ENCODE results near the gene ITPR2. TPM values are rescaled to one million over a fixed set of nuclear protein-coding genes. Genes with fewer than 3 reads are reported as not detected.

Gene ITPR2
- total and polyA plus RNA-seq, 2 of the 13 experiments (the other 11 are each of a cell fraction or from before 2014, with no cell fraction given), result 31.9 to 81.9 TPM

DNA sequence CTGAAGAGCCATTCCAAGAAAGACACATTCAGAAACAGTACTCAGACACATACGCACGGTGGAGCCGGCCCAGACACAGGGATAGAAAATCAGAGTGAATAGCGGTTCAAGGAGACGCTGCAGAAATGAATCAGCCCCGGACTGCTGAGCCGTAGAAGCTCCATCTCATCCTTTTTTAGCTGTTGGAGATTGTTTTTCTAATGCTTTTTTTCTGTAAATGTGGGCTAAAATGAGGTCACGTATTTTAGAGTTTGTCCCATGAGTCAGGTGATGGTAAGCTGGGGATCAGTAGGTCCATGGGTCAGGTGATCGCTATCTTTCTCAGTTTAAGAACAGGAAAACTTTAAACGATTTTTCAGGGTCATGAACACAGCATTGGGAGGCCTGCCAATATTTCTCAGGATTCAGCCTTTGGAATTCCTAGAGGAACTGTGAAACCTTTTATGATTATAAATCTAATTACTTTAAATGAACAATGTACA is 202.4 kb downstream of the ITPR2 start (continued):
- no peak for TF ChIP-seq ZNF232 (CRISPR knock-in tag; IDR thresholded peaks at IDR 0.05; ENCODE audit: borderline replicate concordance)
- TF ChIP-seq FOXM1 (CRISPR knock-in tag; IDR thresholded peaks at IDR 0.05), result no peak
- no peak for TF ChIP-seq NR3C1 (CRISPR knock-in tag; IDR thresholded peaks at IDR 0.05)
- no peak for TF ChIP-seq EED (CRISPR knock-in tag; IDR thresholded peaks at IDR 0.05)
- no peak for TF ChIP-seq NCOA1 (CRISPR knock-in tag; IDR thresholded peaks at IDR 0.05)
- TF ChIP-seq SP140L (CRISPR knock-in tag; IDR thresholded peaks at IDR 0.05; ENCODE audit: borderline replicate concordance), result no peak
- TF ChIP-seq, protein P1, sequence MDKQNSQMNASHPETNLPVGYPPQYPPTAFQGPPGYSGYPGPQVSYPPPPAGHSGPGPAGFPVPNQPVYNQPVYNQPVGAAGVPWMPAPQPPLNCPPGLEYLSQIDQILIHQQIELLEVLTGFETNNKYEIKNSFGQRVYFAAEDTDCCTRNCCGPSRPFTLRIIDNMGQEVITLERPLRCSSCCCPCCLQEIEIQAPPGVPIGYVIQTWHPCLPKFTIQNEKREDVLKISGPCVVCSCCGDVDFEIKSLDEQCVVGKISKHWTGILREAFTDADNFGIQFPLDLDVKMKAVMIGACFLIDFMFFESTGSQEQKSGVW (CRISPR knock-in tag; IDR thresholded peaks at IDR 0.05; ENCODE audit: borderline replicate concordance), result no peak
- peak; percentile 60 for TF ChIP-seq SAP130 (CRISPR knock-in tag; IDR thresholded peaks at IDR 0.05; ENCODE audit: low read depth)
- TF ChIP-seq SATB2 (CRISPR knock-in tag; IDR thresholded peaks at IDR 0.05), result no peak
- no peak for TF ChIP-seq ZNF343 (CRISPR knock-in tag; IDR thresholded peaks at IDR 0.05)
- TF ChIP-seq CC2D1A (CRISPR knock-in tag; IDR thresholded peaks at IDR 0.05), result no peak
- no peak for TF ChIP-seq MAFK (conservative IDR thresholded peaks at IDR 0.05 in 1 of 2, IDR thresholded peaks at IDR 0.05 in 1 of 2; ENCODE audit: low read length in 2 of 2)
- TF ChIP-seq HDAC6 (IDR thresholded peaks at IDR 0.05; ENCODE audit: low read depth, low read length), result no peak
- TF ChIP-seq ZNF549 (CRISPR knock-in tag; IDR thresholded peaks at IDR 0.05), result no peak
- peak; percentile 50; the same call in 1 of the 2 replicates for TF ChIP-seq NFIC (IDR thresholded peaks at IDR 0.05; ENCODE audit: low read length)
- TF ChIP-seq SOX5 (CRISPR knock-in tag; IDR thresholded peaks at IDR 0.05; ENCODE audit: borderline replicate concordance), result peak; percentile 55; the same call in 1 of the 2 replicates
- TF ChIP-seq PHF20 (CRISPR knock-in tag; IDR thresholded peaks at IDR 0.05), result no peak
- no peak for TF ChIP-seq SIX4 (CRISPR knock-in tag; IDR thresholded peaks at IDR 0.05)
- TF ChIP-seq TRIM24 (CRISPR knock-in tag; IDR thresholded peaks at IDR 0.05), result no peak
- TF ChIP-seq HMG20A (CRISPR knock-in tag; IDR thresholded peaks at IDR 0.05; ENCODE audit: borderline replicate concordance), result peak; percentile 27; the same call in 1 of the 2 replicates
- TF ChIP-seq ZKSCAN5 (CRISPR knock-in tag; IDR thresholded peaks at IDR 0.05), result no peak
- TF ChIP-seq ZNF446 (CRISPR knock-in tag; IDR thresholded peaks at IDR 0.05), result no peak
- TF ChIP-seq GTF3A (CRISPR knock-in tag; conservative IDR thresholded peaks at IDR 0.05), result no peak
- no peak for TF ChIP-seq ZSCAN9 (CRISPR knock-in tag; IDR thresholded peaks at IDR 0.05; ENCODE audit: borderline replicate concordance)
- no peak; the same call in 1 of the 2 replicates for TF ChIP-seq ZNF792 (CRISPR knock-in tag; IDR thresholded peaks at IDR 0.05)
- no peak for TF ChIP-seq NFE2L1 (CRISPR knock-in tag; IDR thresholded peaks at IDR 0.05; ENCODE audit: borderline replicate concordance)
- TF ChIP-seq, protein P2, sequence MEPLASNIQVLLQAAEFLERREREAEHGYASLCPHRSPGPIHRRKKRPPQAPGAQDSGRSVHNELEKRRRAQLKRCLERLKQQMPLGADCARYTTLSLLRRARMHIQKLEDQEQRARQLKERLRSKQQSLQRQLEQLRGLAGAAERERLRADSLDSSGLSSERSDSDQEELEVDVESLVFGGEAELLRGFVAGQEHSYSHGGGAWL (CRISPR knock-in tag; IDR thresholded peaks at IDR 0.05), result no peak
- no peak for TF ChIP-seq TCF12 (IDR thresholded peaks at IDR 0.05)
- TF ChIP-seq TCF12 (CRISPR knock-in tag; IDR thresholded peaks at IDR 0.05), result no peak
- peak; percentile 43; the same call in 1 of the 2 replicates for TF ChIP-seq NR2F6 (IDR thresholded peaks at IDR 0.05)
- TF ChIP-seq NR2F6 (CRISPR knock-in tag; IDR thresholded peaks at IDR 0.05), result 0 out of 2 replicates have a peak, but pooled peaks have one; percentile 12
- TF ChIP-seq, protein P3, sequence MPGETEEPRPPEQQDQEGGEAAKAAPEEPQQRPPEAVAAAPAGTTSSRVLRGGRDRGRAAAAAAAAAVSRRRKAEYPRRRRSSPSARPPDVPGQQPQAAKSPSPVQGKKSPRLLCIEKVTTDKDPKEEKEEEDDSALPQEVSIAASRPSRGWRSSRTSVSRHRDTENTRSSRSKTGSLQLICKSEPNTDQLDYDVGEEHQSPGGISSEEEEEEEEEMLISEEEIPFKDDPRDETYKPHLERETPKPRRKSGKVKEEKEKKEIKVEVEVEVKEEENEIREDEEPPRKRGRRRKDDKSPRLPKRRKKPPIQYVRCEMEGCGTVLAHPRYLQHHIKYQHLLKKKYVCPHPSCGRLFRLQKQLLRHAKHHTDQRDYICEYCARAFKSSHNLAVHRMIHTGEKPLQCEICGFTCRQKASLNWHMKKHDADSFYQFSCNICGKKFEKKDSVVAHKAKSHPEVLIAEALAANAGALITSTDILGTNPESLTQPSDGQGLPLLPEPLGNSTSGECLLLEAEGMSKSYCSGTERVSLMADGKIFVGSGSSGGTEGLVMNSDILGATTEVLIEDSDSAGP (CRISPR knock-in tag; IDR thresholded peaks at IDR 0.05; ENCODE audit: borderline replicate concordance), result no peak
- TF ChIP-seq ZNF121 (CRISPR knock-in tag; IDR thresholded peaks at IDR 0.05), result no peak
